Lung (tissue), 12 donors: ENCODE measurements around the gene PPP1R27. TPM values are rescaled to one million over a fixed set of nuclear protein-coding genes. Genes with fewer than 3 reads are reported as not detected.

Source experiments
- ATAC-seq: fragments of 200-7000 bp; cut with Tn5 transposase; one replicate; pipeline ENCODE4 v1.9.1; 2020; ENCODE audit warnings: moderate number of reproducible peaks; ENCODE audit not compliant: insufficient read depth, low FRiP score
- DNase-seq, 3 donors: peaks; one replicate each; pipeline ENCODE4 v3.0.0-alpha.2; 2013 to 2017
- H3K27ac ChIP-seq, 2 donors: one replicate each; pipeline ENCODE4 v1.5.1; 2013; ENCODE audit warnings: mild to moderate bottlenecking in 2 of 2, moderate library complexity in 2 of 2, control low read depth in 1 of 2, inconsistent platforms in 1 of 2, low read depth in 1 of 2, low read length in 1 of 2
- H3K27me3 ChIP-seq, 3 donors: one replicate each; pipeline ENCODE4 v1.5.1; 2013; ENCODE audit warnings: low read length in 2 of 3; ENCODE audit not compliant: control insufficient read depth in 3 of 3, insufficient read depth in 3 of 3
- H3K36me3 ChIP-seq, 4 donors: one replicate each; pipeline ENCODE4 v1.5.1; 2013; ENCODE audit warnings: low read length in 4 of 4, mild to moderate bottlenecking in 1 of 4, moderate library complexity in 1 of 4; ENCODE audit not compliant: control insufficient read depth in 4 of 4, insufficient read depth in 4 of 4
- H3K4me1 ChIP-seq, 5 donors: one replicate each; pipeline ENCODE4 v1.5.1; 2013; ENCODE audit warnings: low read length in 5 of 5, mild to moderate bottlenecking in 2 of 5, moderate library complexity in 1 of 5; ENCODE audit not compliant: control insufficient read depth in 5 of 5, insufficient read depth in 5 of 5
- H3K4me3 ChIP-seq: one replicate; pipeline ENCODE4 v1.5.1; 2013; ENCODE audit warnings: mild to moderate bottlenecking, control low read depth, moderate library complexity
- H3K9ac ChIP-seq, 2 donors: one replicate each; pipeline ENCODE4 v1.5.1; 2013; ENCODE audit warnings: low read length in 2 of 2, control low read depth in 1 of 2; ENCODE audit not compliant: insufficient read depth in 1 of 2
- H3K9me3 ChIP-seq, 4 donors: one replicate each; pipeline ENCODE4 v1.5.1; 2013; ENCODE audit warnings: low read length in 3 of 4, mild to moderate bottlenecking in 1 of 4, moderate library complexity in 1 of 4; ENCODE audit not compliant: control insufficient read depth in 4 of 4, insufficient read depth in 3 of 4
- CTCF ChIP-seq: IDR thresholded peaks from 2 replicates; pipeline ENCODE4 v1.5.1; 2012; ENCODE audit warnings: mild to moderate bottlenecking; ENCODE audit errors: control extremely low read depth, extremely low read depth
- WGBS, 2 donors: extraction: QIAGEN DNeasy Blood & Tissue Kit; methylation state at CpG; one replicate each; pipeline ENCODE4 v1.1.7; 2013; 5-methylcytosine and 5-hydroxymethylcytosine counted together
- polyA plus RNA-seq, 2 donors: library from polyadenylated mRNA; stranded (reverse); fragments of 200-250 nt; gene quantifications; one replicate each; pipeline ENCODE4 v1.2.1, GENCODE V29; 2013
- total RNA-seq, 2 donors: library from RNA; depleted of rRNA in 1 of 2; stranded (reverse); fragments of >200 nt in 1 of 2; gene quantifications; one replicate each; pipeline ENCODE4 v1.2.1, GENCODE V29; 2014 to 2021
- donor health status: control.
- donor health status: control.
- donor health status: Bipolar disorder and iron deficiency.
- donor health status: healthy.
- donor health status: DM: yes; HTN: yes; CAD: no.

Gene PPP1R27
- total and polyA plus RNA-seq, 4 donors = 0.13 TPM; not detected in 3

DNA sequence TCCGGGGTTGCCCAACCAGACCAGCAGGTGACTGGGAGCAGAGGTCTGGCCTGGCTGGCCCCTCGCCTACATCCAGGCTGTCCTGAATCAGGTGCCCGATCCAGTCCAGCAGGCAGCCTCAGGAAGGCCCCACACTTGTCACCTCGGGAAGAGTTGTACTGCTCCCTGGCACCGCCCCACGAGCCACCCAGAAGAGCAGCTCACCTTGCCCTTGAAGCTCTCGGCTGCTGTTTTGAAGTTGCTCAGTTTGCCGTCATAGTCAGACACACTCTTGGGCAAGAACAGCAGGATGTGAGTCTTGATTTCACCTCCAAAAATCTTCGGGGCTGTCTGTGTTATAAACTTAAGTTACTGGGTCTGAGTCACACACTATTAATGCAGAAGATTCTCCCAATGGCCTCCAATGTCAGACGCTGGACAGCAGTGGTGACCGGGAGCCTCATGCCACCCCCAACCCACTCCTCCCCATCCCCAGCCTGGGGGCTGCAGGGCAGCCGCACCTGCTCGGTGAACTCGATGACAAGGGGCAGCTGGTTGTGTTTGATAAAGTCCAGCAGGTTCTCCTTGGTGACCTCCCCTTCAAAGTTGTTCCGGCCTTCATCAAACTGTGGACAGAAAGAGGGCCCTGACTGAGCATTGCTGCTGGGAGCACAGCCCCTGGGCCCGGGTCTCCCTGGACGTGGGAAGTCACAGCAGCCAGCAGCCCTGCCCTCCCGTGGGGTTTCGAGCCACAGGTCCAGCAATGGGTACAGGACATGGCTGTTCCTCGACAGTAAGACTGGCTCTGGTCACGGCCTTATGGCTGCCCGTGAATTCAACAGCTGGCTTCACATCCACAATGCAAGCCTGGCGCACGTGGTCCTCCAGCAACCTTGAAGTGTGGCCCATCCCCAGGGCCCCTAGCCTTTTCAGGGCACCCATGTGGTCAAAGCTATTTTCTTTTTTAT is 12.2 kb upstream of the PPP1R27 start:
- WGBS, 2 donors = 87 to 90% methylated on average over 24 of the region's 24 CpGs
- H3K9ac ChIP-seq = no peak overlapping the region
- H3K4me1 ChIP-seq = no peaks in the 10 kb centered on the region
- H3K27ac ChIP-seq = no peak overlapping the region
- ATAC-seq (no peak), DNase-seq (no peak)
- H3K4me3 ChIP-seq = no peak overlapping the region
- H3K27me3 ChIP-seq = no peaks in the 10 kb centered on the region
- H3K36me3 ChIP-seq = peaks cover 8 to 68% (median 38%) of the 10 kb centered on the region in 4 donors
- no peak for TF ChIP-seq CTCF
- H3K9me3 ChIP-seq = no peaks in the 10 kb centered on the region

DNA sequence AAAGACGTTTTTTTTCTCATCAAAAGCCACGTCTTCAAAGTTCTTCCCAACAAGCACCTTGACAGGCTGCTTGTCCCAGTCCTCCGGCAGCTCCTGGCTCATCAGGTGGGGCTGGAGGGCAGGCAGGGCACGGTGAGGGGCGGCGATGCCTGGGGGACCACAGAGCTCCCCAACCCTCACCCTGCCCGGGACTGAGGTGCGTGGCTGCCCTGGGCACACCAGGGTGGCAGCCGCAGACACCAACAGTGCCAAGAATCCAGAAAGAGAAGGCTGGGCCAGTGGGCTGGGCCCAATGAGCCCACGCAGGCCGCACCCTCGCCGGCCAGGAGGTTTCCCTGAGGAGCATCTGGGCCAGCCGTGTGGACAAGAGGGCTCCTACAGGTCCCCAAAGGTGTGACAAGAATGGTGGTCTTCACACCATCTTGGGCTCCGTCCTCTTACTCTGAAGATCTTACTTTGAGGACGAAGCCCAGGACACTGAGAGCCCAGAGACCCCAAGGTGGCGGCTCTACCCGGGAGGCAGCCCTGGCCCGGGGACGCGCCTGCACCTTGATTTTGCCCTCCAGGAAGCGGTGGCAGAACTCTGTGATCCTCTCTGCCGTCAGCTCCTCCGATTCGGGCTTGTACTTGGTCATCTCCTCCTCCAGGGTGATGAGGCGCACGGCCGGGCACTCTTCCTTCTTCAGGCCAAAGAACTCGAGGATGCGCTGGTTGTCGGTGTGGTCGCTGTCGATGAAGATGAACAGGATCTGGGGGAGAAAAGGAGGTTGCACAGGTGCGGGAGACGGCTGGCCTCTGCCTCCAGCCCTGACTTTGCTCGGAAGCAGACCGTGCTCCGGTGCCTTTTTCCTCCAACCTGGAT is 11.3 kb upstream of the PPP1R27 start:
- Histone ChIP-seq H3K9me3 (no peaks in the 10 kb centered on the region), H3K27ac (no peak overlapping the region), H3K4me1 (peaks cover 0 to under 1% (median 0%) of the 10 kb centered on the region in 5 donors), H3K9ac (no peak overlapping the region), H3K4me3 (no peak overlapping the region), H3K36me3 (peaks cover 8 to 62% (median 34%) of the 10 kb centered on the region in 4 donors), H3K27me3 (no peaks in the 10 kb centered on the region)
- ATAC-seq (no peak), DNase-seq (no peak)
- WGBS, 2 donors = 94 to 96% methylated on average over 38 of the region's 38 CpGs
- no peak for TF ChIP-seq CTCF

- Histone ChIP-seq H3K27me3 (no peaks in the 10 kb centered on the region), H3K27ac (no peak overlapping the region), H3K9ac (no peak overlapping the region), H3K36me3 (peaks cover 8 to 61% (median 34%) of the 10 kb centered on the region in 4 donors), H3K4me3 (no peak overlapping the region), H3K9me3 (no peaks in the 10 kb centered on the region), H3K4me1 (peaks cover 0 to 4% (median 0%) of the 10 kb centered on the region in 5 donors)
- WGBS, 2 donors = 92% methylated on average over 13 of the region's 13 CpGs
- no peak for DNase-seq
- no peak for TF ChIP-seq CTCF
- ATAC-seq = no peak
Measured at GRCh38 chr17:81845361-81845760, 10.5 kb upstream of the PPP1R27 start.
